Mucosa of descending colon (tissue), 3 donors: ENCODE data around the gene VSIG10L2. TPM values are rescaled to one million over a fixed set of nuclear protein-coding genes. Genes with fewer than 3 reads are reported as not detected.

Source experiments
- ATAC-seq: fragments of 200-7000 bp; cut with Tn5 transposase; one replicate; pipeline ENCODE4 v1.9.1; 2020; ENCODE audit warnings: mild to moderate bottlenecking, moderate library complexity
- DNase-seq, 3 donors: peaks; one replicate each; pipeline ENCODE4 v3.0.0-alpha.2; 2020
- H3K36me3 ChIP-seq: fragments of 200-600 bp; one replicate; pipeline ENCODE4 v1.8.0; 2021; ENCODE audit warnings: low read depth, mild to moderate bottlenecking
- H3K4me1 ChIP-seq: fragments of 200-600 bp; one replicate; pipeline ENCODE4 v1.8.0; 2021; ENCODE audit warnings: low read depth, mild to moderate bottlenecking
- H3K4me3 ChIP-seq: fragments of 200-600 bp; one replicate; pipeline ENCODE4 v1.8.0; 2021; ENCODE audit warnings: mild to moderate bottlenecking
- H3K9me3 ChIP-seq: fragments of 200-600 bp; one replicate; pipeline ENCODE4 v1.8.0; 2021; ENCODE audit warnings: mild to moderate bottlenecking
- CTCF ChIP-seq: fragments of 200-600 bp; IDR thresholded peaks from one replicate; pipeline ENCODE4 v1.8.0; 2022; ENCODE audit warnings: antibody characterized with exemption, mild to moderate bottlenecking
- intact Hi-C, 2 donors: fragments of 100-400 bp; cut with DNase I in 1 of 2; cut with micrococcal nuclease in 1 of 2; formaldehyde crosslinking; loops; one replicate each; pipeline versions ENCODE4 v1.11.0 to v1.11.1; 2022; cut with DNase I, micrococcal nuclease
- total RNA-seq, 3 donors: library from RNA; stranded (reverse); fragmentation: NEBNext Ultra II Directional in 2 of 3; extraction: Animal tissue kit (Norgen Biotek cat#: 25700) in 2 of 3; gene quantifications; one replicate each; pipeline versions ENCODE4 v1.2.1 to v1.2.4, GENCODE V29; 2021 to 2023
- donor health status: DM: no; HTN: no; CAD: no; lungs with moderate emphysema.
- donor health status: DM: no; HTN: no; CAD: no.
- donor health status: DM: no; HTN: yes; CAD: no.

Gene VSIG10L2
- total RNA-seq, 3 donors from 2014 or later: 0.09 TPM; not detected in 2

GRCh38 chr11:125930076-125930450 lies 15.8 kb upstream of the VSIG10L2 start:
- Histone ChIP-seq H3K36me3 (no peaks in the 10 kb centered on the region), H3K4me3 (no peak overlapping the region), H3K9me3 (no peaks in the 10 kb centered on the region), H3K4me1 (no peaks in the 10 kb centered on the region)
- ATAC-seq (no peak), DNase-seq (no peak)
- intact Hi-C loops: no loop called here
- no peak for TF ChIP-seq CTCF

- intact Hi-C loops: no loop called here
- no peaks in the 10 kb centered on the region for H3K36me3 ChIP-seq
- no peaks in the 10 kb centered on the region for H3K9me3 ChIP-seq
- no peak overlapping the region for H3K4me3 ChIP-seq
- DNase-seq (no peak), ATAC-seq (no peak)
- no peaks in the 10 kb centered on the region for H3K4me1 ChIP-seq
- no peak for TF ChIP-seq CTCF
Measured at GRCh38 chr11:125931116-125931515, 14.7 kb upstream of the VSIG10L2 start.

- H3K36me3 ChIP-seq: no peaks in the 10 kb centered on the region
- H3K4me3 ChIP-seq: no peak overlapping the region
- H3K4me1 ChIP-seq: no peaks in the 10 kb centered on the region
- ATAC-seq (no peak), DNase-seq (no peak)
- TF ChIP-seq CTCF: no peak
- intact Hi-C loops: no loop called here
- no peaks in the 10 kb centered on the region for H3K9me3 ChIP-seq
Measured at GRCh38 chr11:125931668-125932067, 14.2 kb upstream of the VSIG10L2 start.

GRCh38 chr11:125932301-125932700 lies 13.5 kb upstream of the VSIG10L2 start:
- H3K4me3 ChIP-seq: no peak overlapping the region
- DNase-seq (no peak), ATAC-seq (no peak)
- no peak for TF ChIP-seq CTCF
- intact Hi-C loops: no loop called here
- H3K36me3 ChIP-seq: no peaks in the 10 kb centered on the region
- H3K4me1 ChIP-seq: no peaks in the 10 kb centered on the region
- H3K9me3 ChIP-seq: no peaks in the 10 kb centered on the region

- no peaks in the 10 kb centered on the region for H3K36me3 ChIP-seq
- H3K4me1 ChIP-seq: no peaks in the 10 kb centered on the region
- no peak for DNase-seq
- H3K4me3 ChIP-seq: no peak overlapping the region
- no peak for ATAC-seq
- TF ChIP-seq CTCF: no peak
- intact Hi-C loops: no loop called here
- H3K9me3 ChIP-seq: no peaks in the 10 kb centered on the region
Measured at GRCh38 chr11:125933030-125933813, 12.6 kb upstream of the VSIG10L2 start.

GRCh38 chr11:125934473-125934872 lies 11.4 kb upstream of the VSIG10L2 start:
- intact Hi-C loops: no loop called here
- no peak for TF ChIP-seq CTCF
- no peaks in the 10 kb centered on the region for H3K4me1 ChIP-seq
- no peak overlapping the region for H3K4me3 ChIP-seq
- ATAC-seq: no peak
- no peaks in the 10 kb centered on the region for H3K36me3 ChIP-seq
- H3K9me3 ChIP-seq: no peaks in the 10 kb centered on the region
- no peak for DNase-seq
